HG03095 (cell line): ENCODE results near the gene COL23A1.

ENCODE experiments used
- ATAC-seq: cut with Tn5 transposase; IDR thresholded peaks from one replicate; pipeline ENCODE4 v1.9.1; 2021; ENCODE audit warnings: moderate library complexity; ENCODE audit not compliant: unreplicated experiment

COL23A1 gene

GRCh38 chr5:178222292-178222691 lies 367.9 kb downstream of the COL23A1 start:
- ATAC-seq = no peak

DNA sequence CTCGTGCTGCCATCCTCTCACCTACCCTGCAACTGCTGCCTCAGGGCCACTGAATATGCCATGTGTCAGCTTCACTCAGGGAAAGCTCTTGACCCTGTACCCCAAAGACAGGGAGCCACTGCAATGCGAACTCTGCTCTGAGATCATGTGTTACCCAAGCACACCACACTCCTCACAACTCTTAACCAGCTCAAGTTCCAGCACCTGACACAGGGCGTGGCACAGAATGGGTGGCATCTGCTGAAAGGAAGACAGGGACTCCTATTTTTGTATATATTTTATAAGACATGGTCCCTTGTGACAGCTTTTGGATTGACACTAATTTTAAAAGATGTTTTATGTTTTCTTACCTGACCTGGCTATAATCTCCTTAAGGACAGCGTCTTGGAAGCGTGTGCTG lies 368.3 kb downstream of the COL23A1 start:
- no peak for ATAC-seq

GRCh38 chr5:178221282-178221681 lies 368.9 kb downstream of the COL23A1 start:
- ATAC-seq = no peak

DNA sequence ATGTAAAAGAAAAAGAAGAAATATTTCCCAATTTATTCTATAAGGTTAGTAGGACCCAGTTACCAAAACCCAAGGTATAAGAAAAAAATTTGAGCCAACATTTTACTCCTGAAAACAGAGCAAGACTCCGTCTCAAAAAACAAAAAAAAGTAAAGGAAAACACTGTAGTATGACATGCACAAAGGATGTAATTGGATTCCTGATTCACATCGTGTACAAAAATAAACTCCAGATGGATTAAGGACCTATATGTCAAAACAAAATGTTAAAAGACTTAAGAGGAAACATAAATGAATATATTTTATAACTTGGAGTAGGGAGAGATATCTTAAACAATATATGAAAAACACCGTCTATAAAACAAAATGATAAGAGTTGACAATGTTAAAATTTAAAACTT lies 371.4 kb downstream of the COL23A1 start:
- no peak for ATAC-seq

DNA sequence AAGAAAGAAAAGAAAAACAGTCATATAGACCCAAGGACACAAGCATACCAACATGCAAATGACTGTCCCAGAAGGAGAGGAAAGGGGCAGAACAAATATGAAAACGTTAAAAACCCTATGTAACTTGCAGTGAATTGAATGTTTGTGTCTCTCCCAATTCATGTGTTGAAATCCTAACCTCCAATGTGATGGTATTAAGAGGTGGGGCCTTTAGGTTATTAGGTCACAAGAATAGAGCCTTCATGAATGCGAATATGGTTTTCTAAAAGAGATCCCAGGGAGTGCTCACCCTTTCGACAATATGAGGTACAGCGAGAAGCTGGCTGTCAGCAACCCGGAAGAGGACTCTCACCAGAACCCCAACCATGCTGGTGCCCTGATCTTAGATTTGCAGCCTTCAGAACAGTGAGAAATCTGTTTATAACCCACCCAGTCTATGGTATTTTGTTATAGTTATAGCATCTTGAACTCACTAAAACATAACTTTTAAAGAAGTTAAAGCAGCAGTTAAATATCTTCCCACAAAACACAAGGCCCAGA lies 371.9 kb downstream of the COL23A1 start:
- ATAC-seq = no peak

DNA sequence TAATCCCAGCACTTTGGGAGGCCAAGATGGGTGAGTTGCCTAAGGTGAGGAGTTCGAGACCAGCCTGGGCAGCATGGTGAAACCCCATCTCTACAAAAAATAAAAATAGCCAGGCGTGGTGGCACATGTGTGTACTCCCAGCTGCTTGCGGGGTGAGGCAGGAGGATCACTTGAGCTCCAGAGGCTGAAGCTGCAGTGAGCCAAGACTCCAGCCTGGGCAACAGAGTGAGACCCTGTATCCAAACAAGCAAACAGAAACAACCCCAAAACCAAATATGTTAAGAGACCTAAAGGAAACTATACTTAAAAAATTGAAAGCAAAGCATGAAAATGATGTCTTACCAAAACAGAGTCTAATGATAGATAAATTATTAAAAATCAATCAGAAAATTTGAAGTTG lies 373.4 kb downstream of the COL23A1 start:
- ATAC-seq = no peak

GRCh38 chr5:178216088-178216534 lies 374.1 kb downstream of the COL23A1 start:
- ATAC-seq = no peak

- ATAC-seq = no peak
Observed at GRCh38 chr5:178215280-178216002, 374.8 kb downstream of the COL23A1 start.

- ATAC-seq = no peak
Observed at GRCh38 chr5:178214160-178214803, 375.9 kb downstream of the COL23A1 start.

DNA sequence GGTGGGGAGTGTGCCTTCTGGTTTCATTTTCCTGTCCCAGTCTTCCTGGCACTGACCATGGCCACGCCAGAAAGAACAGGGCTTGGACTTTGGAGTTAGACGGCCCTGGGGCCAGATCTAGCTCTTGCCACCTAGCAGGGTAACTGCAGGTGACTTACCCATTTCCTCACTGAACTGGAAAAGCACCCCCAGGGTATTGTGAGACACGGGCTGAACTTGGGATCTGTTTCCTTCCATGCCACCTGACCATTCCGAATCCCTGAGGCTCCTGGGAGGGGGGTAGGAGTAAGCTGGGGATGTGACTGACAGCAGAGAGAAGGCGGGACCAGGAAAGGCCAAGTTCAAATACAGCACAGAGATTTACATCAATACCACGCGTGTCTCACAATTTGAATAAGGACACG lies 376.4 kb downstream of the COL23A1 start:
- ATAC-seq = no peak

- ATAC-seq = no peak
Observed at GRCh38 chr5:178213003-178213461, 377.2 kb downstream of the COL23A1 start.

GRCh38 chr5:178212241-178213002 lies 377.8 kb downstream of the COL23A1 start:
- ATAC-seq = no peak

DNA sequence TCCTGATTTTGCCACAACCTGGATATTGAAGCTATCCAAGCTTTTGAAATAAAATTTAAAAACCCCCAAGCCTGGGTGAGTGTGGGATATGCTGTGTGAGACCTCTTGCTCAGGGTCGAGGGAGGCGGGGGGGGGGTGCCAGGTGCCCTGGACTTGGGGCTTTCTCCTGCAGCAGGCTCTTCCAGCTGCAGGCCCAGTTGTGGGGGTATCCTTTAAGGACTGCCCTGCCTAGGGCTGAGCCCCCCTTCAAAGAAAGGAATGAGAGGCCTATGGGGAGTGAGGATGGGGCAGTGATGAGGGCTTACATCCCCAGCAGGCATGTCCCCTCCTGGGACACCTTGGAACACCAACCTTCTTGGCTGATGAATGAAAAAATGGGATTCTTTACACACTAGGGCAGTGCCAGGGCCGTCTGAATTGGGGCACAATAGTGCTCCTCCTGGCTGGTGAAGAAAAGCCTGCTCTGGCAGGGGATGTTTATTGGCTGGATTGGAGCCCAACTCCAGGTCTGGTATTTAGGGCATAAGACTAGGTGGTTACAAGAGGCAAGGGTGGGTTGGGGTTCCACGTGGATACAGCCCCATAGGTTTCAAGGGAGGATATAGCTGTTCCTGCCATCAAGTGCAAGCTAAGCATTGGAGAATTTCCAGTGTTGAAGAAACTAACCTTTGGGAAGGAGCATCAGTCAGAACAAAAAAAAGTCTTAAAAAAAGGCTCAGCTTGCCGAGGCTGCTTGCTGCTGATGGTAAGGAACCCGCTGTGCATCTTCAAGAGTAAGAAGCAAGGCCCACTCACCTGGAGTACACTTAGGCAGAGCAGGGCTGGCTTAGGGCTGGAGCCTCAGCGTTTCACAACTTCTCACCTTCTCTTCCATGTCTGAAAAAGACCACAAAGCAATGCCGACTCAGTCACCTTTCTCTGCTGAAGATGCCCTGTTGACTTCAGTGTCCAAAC lies 378.8 kb downstream of the COL23A1 start:
- no peak for ATAC-seq

DNA sequence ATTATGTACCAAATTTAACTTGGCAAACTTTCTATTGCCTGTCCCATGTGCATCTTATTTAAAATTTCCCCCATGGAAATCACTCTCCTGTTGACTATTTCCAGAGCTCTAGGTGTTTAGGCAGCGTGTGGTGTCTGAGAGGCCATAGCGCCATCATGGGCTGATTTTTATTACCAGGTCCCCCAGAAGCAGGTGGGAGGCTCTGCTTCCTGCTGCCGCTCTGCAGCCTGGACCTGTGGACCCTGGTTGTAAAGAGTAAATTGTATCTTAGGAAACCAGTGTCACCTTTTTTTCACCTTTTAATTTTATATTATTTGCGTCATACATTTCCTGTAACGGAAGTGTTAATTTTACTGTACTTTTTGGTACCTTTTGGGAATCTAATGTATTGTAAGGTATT lies 379.5 kb downstream of the COL23A1 start:
- no peak for ATAC-seq

DNA sequence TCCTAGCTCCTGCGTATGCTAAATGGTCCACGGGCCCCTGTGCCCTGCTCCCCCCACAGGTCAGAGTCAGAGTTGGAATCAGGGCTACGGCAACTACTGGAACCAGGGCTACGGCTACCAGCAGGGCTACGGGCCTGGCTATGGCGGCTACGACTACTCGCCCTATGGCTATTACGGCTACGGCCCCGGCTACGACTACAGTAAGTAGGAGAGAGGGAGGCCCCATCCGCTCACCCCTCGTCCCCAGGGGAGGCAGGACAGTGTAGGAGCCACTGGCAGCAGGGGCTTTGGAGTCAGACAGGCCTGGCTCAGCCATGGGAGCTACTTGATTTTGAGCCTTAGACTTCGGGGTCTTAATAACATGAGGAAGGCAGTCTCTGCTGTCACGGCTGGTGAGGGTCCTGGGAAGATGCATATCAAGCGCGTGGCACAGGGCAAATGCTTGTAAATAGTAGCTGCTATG lies 380.1 kb downstream of the COL23A1 start:
- no peak for ATAC-seq

GRCh38 chr5:178209334-178210072 lies 380.7 kb downstream of the COL23A1 start:
- no peak for ATAC-seq

- ATAC-seq = no peak
Observed at GRCh38 chr5:178208540-178209227, 381.5 kb downstream of the COL23A1 start.

GRCh38 chr5:178207917-178208280 lies 382.3 kb downstream of the COL23A1 start:
- ATAC-seq = no peak
